Sigmoid colon (tissue), 4 donors: ENCODE results near the gene SYPL1.

Source experiments
- CTCF ChIP-seq, 4 experiments: fragments of 450-650 bp in 3 of 4; fragments of 200-600 bp in 1 of 4; IDR thresholded peaks; one replicate each; pipeline ENCODE4 v1.5.1; 2016 to 2019; ENCODE audit warnings: antibody characterized with exemption in 4 of 4, mild to moderate bottlenecking in 3 of 4, moderate library complexity in 2 of 4
- EP300 ChIP-seq, 4 donors: sonication (generic); formaldehyde crosslinking; IDR thresholded peaks; one replicate each; pipeline ENCODE4 v1.6.1; 2017; ENCODE audit warnings: antibody characterized with exemption in 4 of 4
- POLR2A ChIP-seq, 2 donors: fragments of 450-650 bp; IDR thresholded peaks; one replicate each; pipeline ENCODE4 v1.6.1; 2016; ENCODE audit warnings: antibody characterized with exemption in 2 of 2, mild to moderate bottlenecking in 2 of 2, moderate library complexity in 2 of 2
- POLR2AphosphoS5 ChIP-seq, 4 donors: sonication (generic); formaldehyde crosslinking; IDR thresholded peaks; one replicate each; pipeline ENCODE4 v1.6.1; 2017; ENCODE audit warnings: antibody characterized with exemption in 4 of 4

GRCh38 chr7:106073701-106074100, 38.4 kb downstream of the SYPL1 start:
- no peak for TF ChIP-seq CTCF (IDR thresholded peaks at IDR 0.05)
- TF ChIP-seq POLR2A (IDR thresholded peaks at IDR 0.05) = no peak
- TF ChIP-seq EP300 (IDR thresholded peaks at IDR 0.05) = no peak
- no peak for TF ChIP-seq POLR2AphosphoS5 (IDR thresholded peaks at IDR 0.05)
